Type B pancreatic cell (in vitro differentiated cells): Measurements from ENCODE around the gene EBF3. TPM values are rescaled to one million over a fixed set of nuclear protein-coding genes. Genes with fewer than 3 reads are reported as not detected.

ENCODE experiments used
- DNase-seq: peaks from one replicate; pipeline ENCODE4 v3.0.0; 2021; ENCODE audit warnings: mixed read lengths; ENCODE audit not compliant: unreplicated experiment; ENCODE audit errors: extremely low spot score
- H3K27ac Mint-ChIP-seq: 2 replicates; pipeline ENCODE4 v1.8.0; 2021; ENCODE audit warnings: mild to moderate bottlenecking, mixed read lengths
- H3K27me3 Mint-ChIP-seq: 2 replicates; pipeline ENCODE4 v1.8.0; 2021; ENCODE audit warnings: mixed read lengths
- H3K36me3 Mint-ChIP-seq: 2 replicates; pipeline ENCODE4 v1.8.0; 2021; ENCODE audit warnings: mixed read lengths
- H3K4me1 Mint-ChIP-seq: one replicate; pipeline ENCODE4 v1.8.0; 2021; ENCODE audit warnings: mixed read lengths; ENCODE audit not compliant: unreplicated experiment
- H3K4me3 Mint-ChIP-seq: 2 replicates; pipeline ENCODE4 v1.8.0; 2021; ENCODE audit warnings: mild to moderate bottlenecking, mixed read lengths
- H3K9me3 Mint-ChIP-seq: 2 replicates; pipeline ENCODE4 v1.8.0; 2021; ENCODE audit warnings: mixed read lengths
- microRNA-seq: library from miRNA; unstranded; fragments of <30 nt; microRNA quantifications from one replicate; pipeline ENCODE4, GENCODE V29; 2020
- total RNA-seq: library from RNA; stranded (reverse); gene quantifications from 2 replicates; pipeline ENCODE4 v1.2.1, GENCODE V29; 2021; ENCODE audit warnings: low replicate concordance
- TF ChIP-seq, protein P1 (sequence below): fragments of 200-600 bp; sonication (generic); conservative IDR thresholded peaks from 2 replicates; pipeline ENCODE4 v1.5.0; 2021; ENCODE audit warnings: antibody characterized with exemption, mild to moderate bottlenecking

The EBF3 gene
- total RNA-seq, 1 donor from 2014 or later, result 26.1 TPM

DNA sequence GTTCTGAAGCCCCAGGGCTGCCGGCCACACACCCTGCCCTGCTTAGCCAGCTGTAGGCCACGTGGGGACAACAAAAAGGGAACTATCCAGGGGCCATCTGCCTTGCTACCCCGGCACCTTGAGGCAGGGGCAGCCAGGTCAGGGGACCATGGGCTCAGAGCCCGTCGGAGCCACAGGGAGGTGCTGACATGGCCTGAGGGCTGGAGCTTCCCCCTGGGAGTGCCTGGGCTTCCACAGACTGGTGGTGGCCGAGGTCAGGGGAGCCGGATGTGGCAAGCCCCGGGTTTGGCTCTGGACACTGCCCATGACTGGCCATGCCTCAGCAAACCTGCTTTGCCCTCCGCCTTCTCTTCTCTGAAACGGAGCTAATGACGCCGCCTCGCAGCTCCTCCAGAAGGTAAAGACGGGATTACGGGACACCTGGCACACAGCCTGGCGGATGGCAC, 178.5 kb downstream of the EBF3 start:
- TF ChIP-seq, protein P1, sequence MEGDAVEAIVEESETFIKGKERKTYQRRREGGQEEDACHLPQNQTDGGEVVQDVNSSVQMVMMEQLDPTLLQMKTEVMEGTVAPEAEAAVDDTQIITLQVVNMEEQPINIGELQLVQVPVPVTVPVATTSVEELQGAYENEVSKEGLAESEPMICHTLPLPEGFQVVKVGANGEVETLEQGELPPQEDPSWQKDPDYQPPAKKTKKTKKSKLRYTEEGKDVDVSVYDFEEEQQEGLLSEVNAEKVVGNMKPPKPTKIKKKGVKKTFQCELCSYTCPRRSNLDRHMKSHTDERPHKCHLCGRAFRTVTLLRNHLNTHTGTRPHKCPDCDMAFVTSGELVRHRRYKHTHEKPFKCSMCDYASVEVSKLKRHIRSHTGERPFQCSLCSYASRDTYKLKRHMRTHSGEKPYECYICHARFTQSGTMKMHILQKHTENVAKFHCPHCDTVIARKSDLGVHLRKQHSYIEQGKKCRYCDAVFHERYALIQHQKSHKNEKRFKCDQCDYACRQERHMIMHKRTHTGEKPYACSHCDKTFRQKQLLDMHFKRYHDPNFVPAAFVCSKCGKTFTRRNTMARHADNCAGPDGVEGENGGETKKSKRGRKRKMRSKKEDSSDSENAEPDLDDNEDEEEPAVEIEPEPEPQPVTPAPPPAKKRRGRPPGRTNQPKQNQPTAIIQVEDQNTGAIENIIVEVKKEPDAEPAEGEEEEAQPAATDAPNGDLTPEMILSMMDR, result no peak
- H3K27ac Mint-ChIP-seq, result no peak overlapping the region

More for the DNA sequence above, 178.5 kb downstream of the EBF3 start:
- Mint-ChIP-seq H3K27me3 (no peaks in the 10 kb centered on the region), H3K4me1 (no peaks in the 10 kb centered on the region), H3K36me3 (peaks cover 8% of the 10 kb centered on the region), H3K9me3 (peaks cover 9% of the 10 kb centered on the region), H3K4me3 (no peak overlapping the region)
- DNase-seq, result no peak

Small RNAs within 50 kb of the gene (microRNA-seq; reads per million reads assigned to microRNA genes)
- gene MIR4297, result not detected

Other genes with a start within 250 kb of the EBF3 start
- gene C10orf143, start 146.6 kb upstream of the EBF3 start, total RNA-seq, result 1.8 and 3.0 TPM in 2 replicates
- gene GLRX3, start 172.1 kb upstream of the EBF3 start, total RNA-seq, result 73.2 and 77.4 TPM in 2 replicates